ENCODE measurements around the gene CHST11.

CHST11 gene

DNA sequence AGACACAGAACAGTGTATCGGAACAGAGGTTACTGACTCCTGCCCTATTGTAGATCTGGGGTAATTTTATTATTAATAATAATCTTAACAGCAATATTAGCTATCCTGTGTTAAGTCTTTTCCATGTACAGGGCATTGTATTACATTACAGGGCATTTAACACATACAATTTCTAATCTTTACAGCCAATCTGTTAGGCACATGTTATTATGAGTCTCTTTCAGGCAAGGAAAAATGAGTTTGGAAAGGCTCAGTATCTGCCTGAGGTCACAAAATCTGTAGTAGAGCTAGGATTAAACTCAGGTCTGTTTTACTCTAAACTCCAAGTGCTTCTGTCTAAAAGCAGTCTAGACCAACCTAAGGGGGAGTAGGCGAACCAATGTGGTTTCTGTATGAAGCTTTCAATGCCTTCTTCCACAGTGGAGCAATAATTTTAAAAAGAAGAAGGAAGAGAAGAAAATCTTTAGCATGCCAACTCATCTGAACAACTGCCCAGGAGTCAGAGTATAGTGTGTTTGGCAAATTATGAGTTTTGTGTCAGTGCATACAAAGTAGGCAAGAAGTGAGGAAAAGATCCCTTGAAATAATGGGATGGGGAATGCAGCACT lies 192.6 kb downstream of the CHST11 start:
- DNase-seq (ENCODE audit: low read depth in 2 of 3, low spot score in 2 of 3), result no peak

DNA sequence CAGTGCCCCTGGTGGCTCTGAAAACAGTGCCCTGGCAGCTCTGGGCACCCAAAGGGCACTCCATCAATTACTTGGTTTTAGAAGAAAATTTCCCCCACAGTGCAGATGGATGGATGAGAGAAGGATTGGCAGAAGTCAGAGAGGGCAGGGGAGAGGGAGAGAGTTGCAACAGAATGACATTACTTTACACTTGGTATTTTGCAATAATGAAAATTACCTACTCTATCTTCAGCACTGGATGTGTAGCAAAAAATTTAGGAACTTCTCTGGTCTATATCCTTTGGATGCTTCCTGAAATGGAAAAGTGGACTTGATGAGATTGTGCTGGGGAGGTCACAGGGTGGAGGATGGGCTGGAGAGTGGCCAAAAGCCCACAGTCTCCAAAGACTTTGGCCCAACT lies 193.2 kb downstream of the CHST11 start:
- no peak for DNase-seq (ENCODE audit: low read depth in 2 of 3, low spot score in 2 of 3)

DNA sequence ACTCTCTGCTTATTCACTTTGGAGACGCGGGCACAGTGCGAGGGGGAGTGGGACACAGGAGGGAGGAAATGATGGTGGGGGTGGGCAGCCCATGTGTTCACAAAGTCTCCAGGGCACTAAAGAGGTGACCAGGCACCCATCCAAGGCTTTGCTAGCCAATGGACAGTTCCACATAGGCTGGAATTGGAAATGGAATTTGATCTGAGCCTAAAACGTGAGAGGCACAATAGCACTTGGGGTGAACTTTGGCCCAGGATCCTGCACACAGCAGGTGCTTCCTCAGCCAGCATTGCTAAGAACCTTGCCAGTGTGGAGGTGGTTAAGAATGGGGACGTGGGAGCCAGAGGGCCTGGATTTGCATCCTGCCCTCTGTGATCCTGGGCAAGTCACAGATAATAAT lies 193.8 kb downstream of the CHST11 start:
- DNase-seq (ENCODE audit: low read depth in 2 of 3, low spot score in 2 of 3), result no peak

DNA sequence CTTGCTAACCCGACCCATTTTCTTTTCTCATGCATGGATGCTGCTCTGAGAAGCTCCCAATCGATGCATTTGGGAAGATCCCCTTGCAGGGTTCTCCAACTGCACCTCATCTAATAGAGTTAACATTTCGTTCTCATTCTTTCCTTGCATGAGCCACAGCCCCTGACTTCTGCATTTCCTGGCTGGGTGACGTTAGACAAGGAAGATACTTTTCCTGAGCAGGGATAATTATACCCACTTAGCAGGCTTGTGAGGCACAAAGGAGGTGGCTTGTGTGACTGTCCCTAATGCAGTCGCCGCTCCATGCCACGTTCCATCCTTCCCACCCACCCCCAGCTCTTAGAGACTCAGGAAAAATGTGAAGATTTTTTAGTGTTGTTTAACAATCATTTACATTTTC lies 195.1 kb downstream of the CHST11 start:
- no peak for DNase-seq (ENCODE audit: low read depth in 2 of 3, low spot score in 2 of 3)

DNA sequence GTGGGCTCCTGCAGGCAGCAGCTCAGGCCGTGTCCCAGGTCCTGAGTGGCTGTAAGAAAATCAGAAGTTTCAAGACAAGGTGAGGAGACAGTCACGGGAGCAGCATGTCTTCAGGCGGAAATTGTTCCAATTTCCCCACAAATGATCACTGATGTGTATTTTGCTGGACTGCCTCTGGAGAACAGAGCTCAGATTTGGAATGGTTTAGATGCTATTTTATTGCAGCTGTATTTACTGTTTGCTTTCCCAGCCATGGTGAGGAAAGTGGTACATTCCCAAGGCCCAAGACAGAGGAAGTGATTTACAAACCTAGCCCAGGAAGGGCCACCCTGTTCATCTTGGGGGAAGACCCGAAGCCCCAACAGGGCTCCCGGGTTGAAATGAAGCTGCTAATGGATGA lies 195.6 kb downstream of the CHST11 start:
- DNase-seq (ENCODE audit: low read depth in 2 of 3, low spot score in 2 of 3), result no peak

DNA sequence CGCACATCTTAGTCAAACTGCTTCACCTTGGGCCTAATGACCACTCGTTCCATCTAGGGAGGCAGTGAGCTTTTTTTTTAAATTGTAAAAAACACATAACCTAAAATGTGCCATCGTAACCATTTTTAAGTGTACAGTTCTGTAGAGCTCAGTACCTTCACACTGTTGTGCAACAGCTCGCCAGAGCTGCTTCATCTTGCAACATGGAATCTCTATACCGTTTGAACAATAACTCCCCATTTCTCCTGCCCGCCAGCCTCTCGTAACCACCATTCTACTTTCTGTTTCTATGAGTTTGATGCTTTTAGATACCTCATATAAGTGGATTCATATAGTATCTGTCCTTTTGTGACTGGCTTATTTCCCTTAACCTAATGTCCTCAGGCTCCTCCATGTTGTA lies 196.2 kb downstream of the CHST11 start:
- DNase-seq (ENCODE audit: low read depth in 2 of 3, low spot score in 2 of 3), result no peak

DNA sequence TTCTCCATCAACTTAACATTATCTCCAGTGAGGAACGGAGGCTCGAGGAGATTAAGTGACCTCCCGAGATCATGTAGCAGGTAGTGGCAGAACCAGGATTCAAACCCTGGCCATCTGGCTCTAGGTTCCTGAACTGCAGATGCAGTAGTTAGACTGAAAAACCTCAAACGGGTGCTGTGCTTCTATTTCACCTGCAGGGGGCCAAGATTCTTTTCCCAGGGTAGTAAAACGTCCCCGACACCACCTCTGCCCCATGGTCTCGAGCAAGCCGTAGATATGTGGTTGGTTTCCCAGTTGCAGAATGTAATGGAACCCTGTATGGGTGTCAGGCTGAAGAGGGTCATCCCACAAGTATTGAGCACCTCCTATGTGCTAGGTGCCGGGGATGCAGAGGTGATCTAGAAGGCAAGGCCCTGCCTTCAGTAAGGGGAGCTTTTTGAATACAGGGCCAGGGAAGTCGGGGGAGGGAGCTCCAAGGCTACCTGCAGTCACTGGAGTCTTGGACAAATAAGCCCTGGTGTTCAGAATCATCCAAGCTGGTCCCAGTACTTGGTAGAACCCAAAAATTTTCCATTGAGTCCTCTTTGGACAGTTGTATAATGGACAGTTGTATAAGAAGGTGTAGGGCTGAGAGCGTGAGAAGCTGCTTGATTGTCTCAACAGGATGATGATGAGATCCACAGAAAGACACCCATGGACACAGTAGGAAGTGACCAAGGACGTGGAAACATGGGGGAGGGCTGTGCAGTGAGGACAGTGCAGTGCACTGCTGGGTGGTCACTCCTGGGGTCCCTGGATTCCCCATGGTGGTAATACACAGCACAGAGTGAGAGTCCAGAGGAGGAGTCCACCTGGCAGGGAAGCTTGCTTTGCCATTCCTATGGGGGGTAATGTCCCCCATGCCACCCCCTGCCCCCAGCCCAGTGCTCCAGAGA lies 197.2 kb downstream of the CHST11 start:
- no peak for DNase-seq (ENCODE audit: low read depth in 2 of 3, low spot score in 2 of 3)

DNA sequence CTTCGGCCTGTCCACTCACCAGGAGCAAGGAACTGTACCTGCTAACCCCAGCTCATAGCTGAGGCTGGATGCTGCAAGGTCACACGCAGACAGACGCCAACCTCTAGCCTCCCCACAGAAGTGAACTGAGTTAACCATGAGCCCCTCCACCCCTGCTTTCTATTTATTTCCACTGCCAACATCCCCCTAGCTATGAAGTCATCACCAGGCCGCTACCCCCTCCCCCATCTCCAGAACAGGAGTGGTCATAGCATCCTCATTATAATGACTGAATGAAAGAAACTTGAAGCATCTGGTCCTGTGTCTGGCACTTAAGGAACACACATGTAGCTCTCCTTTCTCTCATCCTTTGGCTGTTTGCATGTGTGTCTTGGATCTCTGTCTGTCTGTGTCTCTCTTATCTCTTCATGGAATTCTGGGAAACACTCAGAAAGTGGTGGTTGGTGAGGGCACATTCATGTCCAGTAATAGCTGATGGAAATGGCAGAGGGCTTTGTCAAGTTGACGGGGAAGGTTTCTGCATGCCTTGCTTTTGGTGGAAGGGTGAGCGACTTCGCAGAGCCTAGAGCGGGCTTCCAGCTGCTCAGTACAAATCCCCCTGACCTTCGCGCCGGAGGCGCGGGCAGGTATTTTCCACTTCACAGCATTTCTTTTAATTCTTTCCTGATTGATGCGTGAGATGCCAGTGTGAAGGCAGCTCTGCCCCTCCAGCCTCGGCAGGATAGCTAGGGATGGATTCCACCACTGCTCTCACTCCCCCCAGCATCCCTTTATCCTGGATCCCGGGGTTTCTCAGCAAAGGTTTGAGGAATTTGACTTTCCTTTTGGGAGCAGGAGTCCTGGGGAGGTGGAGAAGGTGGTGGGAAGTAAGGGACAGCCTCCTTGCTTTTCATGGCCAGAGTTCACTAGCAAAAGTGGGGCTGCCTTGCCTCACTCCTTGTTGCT lies 198.2 kb downstream of the CHST11 start:
- no peak for DNase-seq (ENCODE audit: low read depth in 2 of 3, low spot score in 2 of 3)

DNA sequence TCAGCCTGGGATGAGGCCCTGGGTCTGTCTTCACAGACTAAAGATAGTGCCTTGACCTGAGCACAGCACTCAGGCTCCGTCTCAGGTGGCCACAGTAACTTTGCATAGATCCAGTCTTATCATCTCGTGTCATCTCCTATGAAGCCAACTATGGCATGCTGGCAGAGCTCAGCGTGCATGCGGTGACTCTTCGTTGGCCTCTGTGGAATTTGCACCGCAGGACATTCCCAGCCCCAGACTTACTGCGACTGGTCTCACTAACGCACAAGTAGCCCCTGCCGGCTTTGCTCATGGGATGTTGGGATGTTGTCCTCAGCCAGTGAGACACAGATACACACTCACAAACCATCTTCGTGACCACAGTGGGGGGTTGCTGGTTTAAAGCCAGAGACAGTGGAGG lies 199.6 kb downstream of the CHST11 start:
- DNase-seq (ENCODE audit: low read depth in 2 of 3, low spot score in 2 of 3), result no peak

DNA sequence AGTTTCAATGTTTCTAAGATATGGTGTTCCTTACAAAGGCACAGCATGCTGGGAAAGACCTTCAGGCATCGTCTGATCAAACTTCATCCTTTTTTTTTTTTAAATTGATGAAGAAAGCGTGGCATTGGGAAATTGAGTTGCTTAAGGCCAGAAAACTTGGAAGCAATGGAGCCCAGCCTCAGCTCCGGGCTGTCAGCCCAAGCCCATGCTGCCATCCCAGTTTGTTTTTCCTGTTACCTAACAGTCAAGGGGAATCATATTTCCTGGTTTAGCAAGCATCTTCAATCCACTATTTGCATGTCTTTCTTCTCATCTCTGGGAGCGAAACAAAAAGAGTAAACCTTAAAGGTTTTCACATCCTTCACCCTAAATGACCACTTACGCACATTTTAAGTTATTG lies 200.2 kb downstream of the CHST11 start:
- DNase-seq (ENCODE audit: low read depth in 2 of 3, low spot score in 2 of 3), result no peak

DNA sequence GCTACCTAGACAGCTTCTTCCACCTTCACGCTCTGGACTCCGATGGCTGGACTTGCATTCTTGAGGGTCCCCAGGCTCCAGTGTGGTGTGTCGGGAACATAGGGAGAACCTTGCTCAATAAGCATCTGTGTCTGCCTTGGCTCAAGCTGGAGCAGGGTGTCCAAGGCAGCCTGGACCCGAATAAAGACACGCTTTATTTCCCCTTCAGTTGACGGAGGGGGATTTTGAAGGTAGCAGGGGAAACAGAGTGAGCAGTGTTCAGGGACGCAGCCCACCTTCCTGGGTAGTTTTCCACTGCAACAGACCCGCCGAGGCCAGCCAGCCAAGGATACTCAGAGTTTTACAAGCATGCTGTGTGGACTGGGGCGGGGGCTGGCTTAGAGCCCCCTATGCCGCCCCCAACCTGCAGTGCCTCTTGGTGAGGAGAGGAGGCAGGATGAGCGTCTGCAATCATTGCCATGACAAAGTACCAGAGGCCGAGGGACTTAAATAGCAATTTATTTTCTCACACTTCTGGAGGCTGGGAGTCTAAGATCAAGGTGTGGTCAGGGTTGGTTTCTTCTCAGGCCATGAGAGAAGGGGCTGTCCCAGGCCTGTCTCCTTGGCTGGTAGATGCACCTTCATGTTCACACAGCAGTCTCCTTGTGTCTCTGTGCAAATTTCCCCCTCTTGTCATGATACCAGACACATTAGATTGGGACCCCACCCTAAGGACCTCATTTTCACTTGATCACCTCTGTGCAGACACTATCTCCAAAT lies 201.2 kb downstream of the CHST11 start:
- DNase-seq (ENCODE audit: low read depth in 2 of 3, low spot score in 2 of 3), result no peak

DNA sequence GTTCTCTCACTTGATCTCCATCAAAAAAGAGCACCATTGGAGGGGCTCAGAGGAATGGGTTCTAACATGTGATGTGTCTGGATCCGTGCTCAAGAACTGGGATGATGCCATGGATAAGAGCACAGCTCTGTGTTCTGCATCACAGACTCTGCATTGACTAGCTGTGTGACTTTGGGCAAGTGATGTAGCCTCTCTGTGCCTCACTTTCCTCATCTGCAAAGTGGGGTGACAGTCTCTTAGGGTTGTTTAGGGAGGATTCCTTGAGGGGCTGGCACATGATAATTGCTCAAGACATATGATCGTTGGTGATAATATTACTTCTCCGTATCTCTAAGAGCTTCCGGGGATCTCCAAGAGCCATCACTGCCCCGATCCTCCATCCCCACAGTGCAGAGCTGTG lies 202.3 kb downstream of the CHST11 start:
- DNase-seq (ENCODE audit: low read depth in 2 of 3, low spot score in 2 of 3), result no peak

DNA sequence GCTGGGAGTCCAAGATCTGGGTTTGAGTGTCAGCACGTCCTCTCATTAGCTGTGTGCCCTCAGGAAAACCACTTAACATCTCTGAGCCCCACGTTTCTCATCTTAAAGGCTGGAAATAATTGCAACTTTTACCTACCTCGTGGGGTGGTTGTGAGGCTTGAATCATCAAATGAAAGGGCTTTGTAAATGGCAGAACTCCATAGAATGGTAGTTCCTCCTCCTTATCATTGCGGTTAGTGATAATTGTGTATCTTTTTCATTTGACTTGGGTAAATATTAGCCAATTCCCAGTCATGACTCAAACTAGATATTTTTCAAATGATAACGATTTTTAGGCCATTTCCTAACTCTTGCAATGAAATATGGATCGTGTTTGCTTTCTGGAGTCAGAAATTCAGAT lies 205.5 kb downstream of the CHST11 start:
- no peak for DNase-seq (ENCODE audit: low read depth in 2 of 3, low spot score in 2 of 3)

DNA sequence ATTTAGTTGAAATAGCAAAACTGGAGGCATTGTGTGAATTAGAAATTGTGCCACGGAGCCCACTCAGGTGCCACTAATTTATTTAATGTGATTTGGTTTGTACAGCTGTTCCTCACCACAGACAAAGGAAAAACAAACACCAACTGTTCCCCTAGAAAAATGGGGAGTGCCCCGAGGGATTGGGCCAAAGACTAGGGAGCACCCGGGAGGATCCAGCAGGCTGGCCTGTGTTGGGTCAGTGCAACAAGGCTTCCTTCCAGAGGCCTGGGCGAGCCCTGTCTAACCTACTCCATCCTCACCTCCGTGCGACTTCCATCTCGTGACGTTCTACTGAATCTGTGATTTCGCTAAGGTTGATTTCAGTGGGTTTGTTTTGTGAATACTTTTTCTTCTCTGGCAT lies 206.2 kb downstream of the CHST11 start:
- no peak for DNase-seq (ENCODE audit: low read depth in 2 of 3, low spot score in 2 of 3)

DNA sequence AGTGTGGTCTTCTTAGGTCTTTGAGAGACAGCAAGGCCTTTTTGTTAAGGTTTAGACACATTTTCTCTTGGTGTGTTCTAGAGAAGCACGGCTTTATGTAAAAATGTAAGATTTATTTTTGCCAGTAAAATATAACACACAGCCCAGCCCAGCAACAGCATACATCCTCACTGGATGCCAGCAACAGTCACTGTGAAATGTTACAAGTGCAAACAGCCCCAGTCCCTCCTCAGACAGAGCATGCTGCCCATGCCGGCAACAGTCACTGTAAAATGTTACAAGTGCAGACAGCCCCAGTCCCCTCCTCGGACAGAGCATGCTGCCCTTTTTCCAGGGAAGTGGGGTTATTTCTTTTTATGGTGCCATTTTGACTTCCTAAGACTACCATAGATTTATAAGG lies 207.6 kb downstream of the CHST11 start:
- DNase-seq (ENCODE audit: low read depth in 2 of 3, low spot score in 2 of 3), result no peak

DNA sequence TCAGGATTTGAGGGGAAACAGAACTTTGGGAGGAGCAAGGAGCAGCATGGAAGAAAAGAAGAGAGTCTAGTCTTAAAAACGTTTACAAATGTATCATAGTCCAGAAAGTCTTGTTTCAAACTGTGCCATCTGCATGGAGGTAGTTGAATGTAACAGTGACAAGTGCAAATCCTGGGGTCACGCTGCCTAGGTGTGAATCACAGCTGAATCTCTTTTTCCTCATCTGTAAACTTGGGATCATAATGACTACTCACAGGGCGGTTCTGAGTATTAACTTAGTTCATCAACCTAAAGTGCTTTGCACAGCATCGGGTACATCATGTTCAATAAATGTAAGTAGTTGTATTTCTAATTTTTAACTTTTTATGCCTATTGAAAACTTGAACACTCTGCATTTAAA lies 208.5 kb downstream of the CHST11 start:
- no peak for DNase-seq (ENCODE audit: low read depth in 2 of 3, low spot score in 2 of 3)

DNA sequence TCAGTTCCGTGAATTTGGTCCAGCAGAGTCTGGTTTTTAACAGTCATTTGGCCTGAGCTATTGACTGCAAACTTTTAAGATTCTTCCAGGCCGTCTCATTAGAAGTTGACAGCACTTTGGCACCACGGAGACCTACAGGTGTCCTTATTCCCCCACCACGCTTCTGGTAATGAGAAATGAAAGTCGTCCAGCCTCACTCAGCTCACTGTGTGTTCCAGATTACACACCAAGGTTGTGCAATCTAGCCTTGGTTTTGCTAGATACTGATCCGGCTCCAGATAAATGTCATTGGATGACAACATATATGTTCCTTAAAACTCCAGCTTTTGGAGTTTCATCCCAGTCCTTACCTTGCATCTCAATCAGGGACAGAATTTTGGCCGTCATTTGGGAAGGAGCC lies 210.4 kb downstream of the CHST11 start:
- DNase-seq (ENCODE audit: low read depth in 2 of 3, low spot score in 2 of 3), result no peak

DNA sequence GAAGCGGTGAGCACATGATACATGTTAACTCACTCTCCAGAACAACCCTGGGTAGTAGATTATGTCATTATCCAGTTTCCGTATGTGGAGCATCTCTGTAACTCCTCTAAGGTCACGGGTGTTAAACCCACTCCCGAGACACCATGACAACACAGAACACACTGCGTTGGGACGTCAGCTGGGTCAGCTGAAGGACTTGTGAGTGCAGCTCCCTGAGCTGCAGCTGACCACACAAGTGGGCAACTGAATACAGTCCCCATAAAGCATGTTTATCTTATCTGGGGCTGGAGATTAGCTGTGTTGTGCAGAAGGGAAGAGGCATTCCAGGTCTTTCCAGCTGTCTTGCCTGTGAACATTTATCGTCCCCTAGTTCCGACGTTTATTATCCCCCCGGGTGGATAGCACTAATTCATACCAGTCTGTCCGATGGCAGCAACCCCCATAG lies 211.5 kb downstream of the CHST11 start:
- no peak for DNase-seq (ENCODE audit: low read depth in 2 of 3, low spot score in 2 of 3)

DNA sequence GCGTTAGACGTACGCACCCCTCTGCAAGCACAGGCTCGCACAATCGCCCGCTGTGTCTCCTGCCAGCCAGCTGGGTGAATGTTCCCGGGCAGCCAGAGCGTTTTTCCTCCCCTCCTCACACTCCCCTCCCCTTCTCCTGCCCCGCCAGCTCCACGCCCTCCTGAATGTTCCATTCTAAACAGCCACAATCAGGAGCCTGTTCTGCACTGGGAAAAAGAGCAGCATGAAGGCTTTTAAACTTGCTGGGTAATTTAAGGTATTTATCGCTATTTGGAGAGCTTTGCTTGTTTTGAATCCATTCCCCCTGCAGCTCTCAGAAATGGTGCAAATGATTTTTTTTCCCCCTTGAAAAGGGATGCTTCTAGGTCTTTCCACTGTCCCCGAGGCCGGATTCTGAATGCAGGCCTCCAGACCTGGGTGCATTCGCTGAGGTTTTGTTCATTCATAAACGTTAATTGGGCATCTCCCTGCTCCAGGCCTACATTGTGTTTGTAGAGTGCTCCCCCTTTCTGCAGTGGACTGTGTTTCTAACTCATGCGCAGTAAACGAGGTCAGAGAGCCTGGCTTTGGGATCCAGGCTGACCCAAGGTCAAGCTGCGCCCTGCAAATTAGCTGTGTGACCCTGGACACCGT lies 212.5 kb downstream of the CHST11 start:
- no peak for DNase-seq (ENCODE audit: low read depth in 2 of 3, low spot score in 2 of 3)

DNA sequence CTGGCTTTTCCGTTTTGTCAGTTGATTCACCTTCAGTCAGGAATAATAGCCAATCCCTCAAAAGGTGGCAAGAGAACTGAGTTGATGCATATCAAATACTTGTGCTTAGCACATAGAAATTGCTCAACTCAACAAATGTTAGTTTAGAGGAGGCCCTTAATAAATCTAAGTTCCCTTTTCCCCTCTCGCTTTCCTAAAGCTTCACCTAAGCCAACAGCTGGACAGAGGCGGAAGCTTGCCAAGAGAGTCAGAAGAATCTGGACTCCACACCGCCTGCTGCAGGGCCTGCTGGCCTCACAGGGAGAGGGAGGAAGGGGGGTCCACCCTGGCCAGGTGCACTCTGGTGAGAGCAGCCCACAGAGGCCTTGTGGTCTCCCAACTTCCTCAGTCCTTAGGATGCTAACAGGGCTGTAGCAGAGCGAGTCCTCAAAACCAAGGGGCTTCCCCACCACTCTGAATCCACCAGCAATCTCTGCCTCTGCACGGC lies 213.1 kb downstream of the CHST11 start:
- no peak for DNase-seq (ENCODE audit: low read depth in 2 of 3, low spot score in 2 of 3)

All from activated CD8-positive, alpha-beta memory T cell treated with anti-CD3 and anti-CD28 coated beads for 48 hours (primary cell).